HG02981 (cell line): ENCODE data around the gene PDE6B.

ENCODE experiments used
- ATAC-seq: cut with Tn5 transposase; IDR thresholded peaks from one replicate; pipeline ENCODE4 v1.9.1; 2021; ENCODE audit warnings: mild to moderate bottlenecking, moderate library complexity; ENCODE audit not compliant: unreplicated experiment

The PDE6B gene

GRCh38 chr4:622071-622995, 3.0 kb upstream of the PDE6B start:
- no peak for ATAC-seq

- no peak for ATAC-seq
Measured at GRCh38 chr4:622996-623913, 2.1 kb upstream of the PDE6B start.

- ATAC-seq = no peak
Measured at GRCh38 chr4:623914-624566, 1.3 kb upstream of the PDE6B start.

GRCh38 chr4:625631-626161, 323 bp downstream of the PDE6B start:
- no peak for ATAC-seq

- ATAC-seq = no peak
Measured at GRCh38 chr4:626201-627091, 1.1 kb downstream of the PDE6B start.

GRCh38 chr4:627347-628125, 2.2 kb downstream of the PDE6B start:
- ATAC-seq = no peak

- no peak for ATAC-seq
Measured at GRCh38 chr4:628311-628741, 3.0 kb downstream of the PDE6B start.

GRCh38 chr4:628821-629635, 3.7 kb downstream of the PDE6B start:
- ATAC-seq = no peak

- ATAC-seq = no peak
Measured at GRCh38 chr4:629636-629914, 4.2 kb downstream of the PDE6B start.

GRCh38 chr4:629915-630641, 4.7 kb downstream of the PDE6B start:
- ATAC-seq = no peak

GRCh38 chr4:630656-631055, 5.3 kb downstream of the PDE6B start:
- no peak for ATAC-seq

GRCh38 chr4:632196-632790, 6.9 kb downstream of the PDE6B start:
- no peak for ATAC-seq

GRCh38 chr4:632926-633325, 7.6 kb downstream of the PDE6B start:
- ATAC-seq = no peak

- ATAC-seq = no peak
Measured at GRCh38 chr4:633406-633805, 8.0 kb downstream of the PDE6B start.

- no peak for ATAC-seq
Measured at GRCh38 chr4:633976-634598, 8.7 kb downstream of the PDE6B start.

- ATAC-seq = no peak
Measured at GRCh38 chr4:634599-634985, 9.2 kb downstream of the PDE6B start.
